ENCODE data around the gene PRKG1. TPM values are rescaled to one million over a fixed set of nuclear protein-coding genes. Genes with fewer than 3 reads are reported as not detected.

PRKG1 gene
- total RNA-seq, 2 donors from 2014 or later, result 1.3 to 2.7 TPM

GRCh38 chr10:51980752-51981151, 906.5 kb downstream of the PRKG1 start:
- TF ChIP-seq, protein P1, sequence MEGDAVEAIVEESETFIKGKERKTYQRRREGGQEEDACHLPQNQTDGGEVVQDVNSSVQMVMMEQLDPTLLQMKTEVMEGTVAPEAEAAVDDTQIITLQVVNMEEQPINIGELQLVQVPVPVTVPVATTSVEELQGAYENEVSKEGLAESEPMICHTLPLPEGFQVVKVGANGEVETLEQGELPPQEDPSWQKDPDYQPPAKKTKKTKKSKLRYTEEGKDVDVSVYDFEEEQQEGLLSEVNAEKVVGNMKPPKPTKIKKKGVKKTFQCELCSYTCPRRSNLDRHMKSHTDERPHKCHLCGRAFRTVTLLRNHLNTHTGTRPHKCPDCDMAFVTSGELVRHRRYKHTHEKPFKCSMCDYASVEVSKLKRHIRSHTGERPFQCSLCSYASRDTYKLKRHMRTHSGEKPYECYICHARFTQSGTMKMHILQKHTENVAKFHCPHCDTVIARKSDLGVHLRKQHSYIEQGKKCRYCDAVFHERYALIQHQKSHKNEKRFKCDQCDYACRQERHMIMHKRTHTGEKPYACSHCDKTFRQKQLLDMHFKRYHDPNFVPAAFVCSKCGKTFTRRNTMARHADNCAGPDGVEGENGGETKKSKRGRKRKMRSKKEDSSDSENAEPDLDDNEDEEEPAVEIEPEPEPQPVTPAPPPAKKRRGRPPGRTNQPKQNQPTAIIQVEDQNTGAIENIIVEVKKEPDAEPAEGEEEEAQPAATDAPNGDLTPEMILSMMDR (conservative IDR thresholded peaks at IDR 0.05), result no peak
- Mint-ChIP-seq H3K4me3 (no peak overlapping the region), H3K27ac (no peak overlapping the region), H3K27me3 (ENCODE audit: insufficient read depth) (no peaks in the 10 kb centered on the region), H3K4me1 (no peaks in the 10 kb centered on the region), H3K36me3 (ENCODE audit: low read depth) (no peaks in the 10 kb centered on the region), H3K9me3 (no peaks in the 10 kb centered on the region)
- no peak for DNase-seq
- no peaks in the 10 kb centered on the region for H3K36me3 ChIP-seq (ENCODE audit: control insufficient read depth, insufficient read depth, low read length)
- H3K27ac ChIP-seq (ENCODE audit: low read depth, low read length), result no peak overlapping the region
- H3K9ac ChIP-seq (ENCODE audit: extremely low read depth, low read length, poor library complexity, severe bottlenecking), result no peak overlapping the region
- H3K9me3 ChIP-seq (ENCODE audit: control insufficient read depth, low read length), result no peaks in the 10 kb centered on the region
- no peaks in the 10 kb centered on the region for H3K4me1 ChIP-seq (ENCODE audit: control insufficient read depth, insufficient read depth, low read length)
- H3K27me3 ChIP-seq (ENCODE audit: control insufficient read depth, insufficient read depth, low read length, poor library complexity, severe bottlenecking), result no peaks in the 10 kb centered on the region
- no peak overlapping the region for H3K4me3 ChIP-seq (ENCODE audit: low read length)

DNA sequence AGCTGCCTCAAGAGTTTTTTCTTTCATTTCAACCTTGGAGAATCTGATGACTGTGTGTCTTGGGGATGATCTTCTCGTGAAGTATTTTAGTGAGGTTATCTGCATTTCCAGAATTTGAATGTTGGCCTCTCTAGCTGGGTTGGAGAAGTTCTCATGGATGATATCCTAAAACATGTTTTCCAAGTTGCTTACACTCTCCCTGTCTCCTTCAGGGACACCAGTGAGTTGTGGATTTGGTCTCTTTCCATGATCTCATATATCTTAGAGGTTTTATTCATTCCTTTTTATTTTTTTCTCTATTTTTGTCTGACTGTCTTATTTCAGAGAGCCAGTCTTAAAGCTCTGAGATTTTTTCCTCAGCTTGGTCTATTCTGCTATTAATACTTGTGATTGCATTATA, 907.4 kb downstream of the PRKG1 start:
- no peak for DNase-seq
- H3K9ac ChIP-seq (ENCODE audit: extremely low read depth, low read length, poor library complexity, severe bottlenecking), result no peak overlapping the region
- no peaks in the 10 kb centered on the region for H3K9me3 ChIP-seq (ENCODE audit: control insufficient read depth, low read length)
- no peaks in the 10 kb centered on the region for H3K27me3 ChIP-seq (ENCODE audit: control insufficient read depth, insufficient read depth, low read length, poor library complexity, severe bottlenecking)
- H3K36me3 ChIP-seq (ENCODE audit: control insufficient read depth, insufficient read depth, low read length), result no peaks in the 10 kb centered on the region
- no peak overlapping the region for H3K27ac Mint-ChIP-seq
- H3K4me3 Mint-ChIP-seq, result no peak overlapping the region
- no peak overlapping the region for H3K27ac ChIP-seq (ENCODE audit: low read depth, low read length)
- H3K36me3 Mint-ChIP-seq (ENCODE audit: low read depth), result no peaks in the 10 kb centered on the region
- TF ChIP-seq, protein P1 (conservative IDR thresholded peaks at IDR 0.05), result no peak
- H3K4me1 Mint-ChIP-seq, result no peaks in the 10 kb centered on the region
- no peaks in the 10 kb centered on the region for H3K9me3 Mint-ChIP-seq
- H3K4me3 ChIP-seq (ENCODE audit: low read length), result no peak overlapping the region
- 85% methylated on average over 1 of the region's 1 CpG; no CpG with 5 or more reads in 1 of the 2 experiments for WGBS, 2 experiments (ENCODE audit: insufficient coverage in 1 of 2, insufficient read length in 1 of 2)
- no peaks in the 10 kb centered on the region for H3K4me1 ChIP-seq (ENCODE audit: control insufficient read depth, insufficient read depth, low read length)
- no peaks in the 10 kb centered on the region for H3K27me3 Mint-ChIP-seq (ENCODE audit: insufficient read depth)

DNA sequence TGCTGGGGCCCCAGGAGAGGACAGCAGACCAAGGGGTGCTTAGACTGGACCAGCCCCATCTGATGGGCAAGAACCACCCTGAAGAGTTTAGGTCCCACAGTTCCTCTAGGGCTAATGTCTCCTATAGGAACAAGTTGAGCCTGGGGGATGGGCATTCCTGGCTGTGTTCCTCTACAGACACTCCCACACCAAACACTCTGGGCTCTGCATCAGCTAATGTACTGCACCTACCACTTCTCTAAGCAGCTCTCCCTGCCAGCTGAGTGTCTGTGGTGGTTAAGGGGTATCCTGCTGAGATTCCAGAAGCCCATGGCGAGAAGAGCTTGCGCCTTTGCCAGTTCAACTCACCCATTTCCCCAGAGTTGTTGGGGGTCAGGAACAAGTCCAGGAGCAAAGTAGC, 909.2 kb downstream of the PRKG1 start:
- H3K27me3 Mint-ChIP-seq (ENCODE audit: insufficient read depth), result no peaks in the 10 kb centered on the region
- Histone ChIP-seq H3K27ac (ENCODE audit: low read depth, low read length) (no peak overlapping the region), H3K9me3 (ENCODE audit: control insufficient read depth, low read length) (no peaks in the 10 kb centered on the region), H3K9ac (ENCODE audit: extremely low read depth, low read length, poor library complexity, severe bottlenecking) (no peak overlapping the region), H3K4me3 (ENCODE audit: low read length) (no peak overlapping the region), H3K27me3 (ENCODE audit: control insufficient read depth, insufficient read depth, low read length, poor library complexity, severe bottlenecking) (no peaks in the 10 kb centered on the region), H3K36me3 (ENCODE audit: control insufficient read depth, insufficient read depth, low read length) (no peaks in the 10 kb centered on the region), H3K4me1 (ENCODE audit: control insufficient read depth, insufficient read depth, low read length) (no peaks in the 10 kb centered on the region)
- no peaks in the 10 kb centered on the region for H3K9me3 Mint-ChIP-seq
- no peak overlapping the region for H3K27ac Mint-ChIP-seq
- TF ChIP-seq, protein P1 (conservative IDR thresholded peaks at IDR 0.05), result no peak
- H3K4me3 Mint-ChIP-seq, result no peak overlapping the region
- H3K36me3 Mint-ChIP-seq (ENCODE audit: low read depth), result no peaks in the 10 kb centered on the region
- H3K4me1 Mint-ChIP-seq, result no peaks in the 10 kb centered on the region
- DNase-seq, result peak; percentile 44
- WGBS, 2 experiments (ENCODE audit: insufficient coverage in 1 of 2, insufficient read length in 1 of 2), result 88 to 90% methylated on average over 2 of the region's 2 CpGs
